Vagina (tissue), 2 donors: ENCODE results near the gene CFI.

ENCODE experiments used
- CTCF ChIP-seq, 3 experiments: fragments of 450-650 bp in 2 of 3; fragments of 200-600 bp in 1 of 3; sonication (generic) in 1 of 3; IDR thresholded peaks; one replicate each; pipeline ENCODE4 v1.5.1; 2017 to 2019; ENCODE audit warnings: antibody characterized with exemption in 3 of 3, mild to moderate bottlenecking in 2 of 3, moderate library complexity in 2 of 3
- POLR2A ChIP-seq, 2 donors: fragments of 450-650 bp; IDR thresholded peaks; one replicate each; pipeline ENCODE4 v1.6.1; 2017; ENCODE audit warnings: antibody characterized with exemption in 2 of 2, mild to moderate bottlenecking in 2 of 2, moderate library complexity in 2 of 2

GRCh38 chr4:109801099-109801789, 555 bp downstream of the CFI start:
- TF ChIP-seq POLR2A (IDR thresholded peaks at IDR 0.05) (no peak), CTCF (IDR thresholded peaks at IDR 0.05) (no peak)
